ENCODE results near the gene WDR88.

DNA sequence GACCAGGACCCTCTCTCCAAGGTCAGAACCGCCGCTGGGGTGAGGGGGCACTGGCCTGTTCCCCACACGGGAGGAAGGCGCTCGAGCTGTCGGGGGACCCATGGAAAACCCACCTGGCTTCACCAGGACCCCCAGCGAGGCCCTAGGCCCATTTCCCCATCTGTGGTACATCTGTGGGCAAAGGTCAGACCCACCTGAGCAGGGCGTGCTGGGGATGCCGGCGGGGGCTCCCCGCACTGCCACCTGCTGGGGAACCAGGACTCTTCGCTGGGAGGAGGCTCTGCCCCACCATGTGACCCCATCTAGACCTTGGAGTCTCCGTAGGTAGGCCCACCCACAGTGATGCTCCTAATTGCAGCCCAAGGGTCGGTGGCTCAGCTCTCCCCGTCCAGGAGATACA, 511 bp downstream of the WDR88 start:
- TF ChIP-seq POLR2A (IDR thresholded peaks at IDR 0.05) (no peak), CTCF (IDR thresholded peaks at IDR 0.05) (no peak)

Measured in Peyer's patch (tissue), 4 donors.